Hepatocyte (in vitro differentiated cells): ENCODE data around the gene ZBTB42. TPM values are rescaled to one million over a fixed set of nuclear protein-coding genes. Genes with fewer than 3 reads are reported as not detected.

Source experiments
- DNase-seq: peaks from one replicate; pipeline ENCODE4 v3.0.0-alpha.2; 2016; ENCODE audit warnings: low spot score
- H2AFZ ChIP-seq: fragments of 200-600 bp; sonication (generic); 2 replicates; pipeline ENCODE4 v1.6.0; 2016; ENCODE audit warnings: antibody characterized with exemption, mild to moderate bottlenecking
- H3K27ac ChIP-seq: fragments of 200-600 bp; sonication (generic); 2 replicates; pipeline ENCODE4 v1.5.1; 2016; ENCODE audit warnings: mild to moderate bottlenecking
- H3K27me3 ChIP-seq: fragments of 200-600 bp; sonication (generic); 2 replicates; pipeline ENCODE4 v1.6.1; 2016
- H3K36me3 ChIP-seq: fragments of 200-600 bp; sonication (generic); replicated peaks from 2 replicates; pipeline ENCODE4 v1.5.1; 2016; ENCODE audit warnings: low read depth; ENCODE audit not compliant: insufficient read depth
- H3K4me1 ChIP-seq: fragments of 200-600 bp; sonication (generic); 2 replicates; pipeline ENCODE4 v1.5.1; 2016; ENCODE audit warnings: mild to moderate bottlenecking, moderate library complexity; ENCODE audit not compliant: insufficient read depth
- H3K4me2 ChIP-seq: fragments of 200-600 bp; sonication (generic); 2 replicates; pipeline ENCODE4 v1.6.0; 2016
- H3K4me3 ChIP-seq: fragments of 200-600 bp; sonication (generic); 2 replicates; pipeline ENCODE4 v1.5.1; 2016; ENCODE audit warnings: mild to moderate bottlenecking
- H3K79me2 ChIP-seq: fragments of 200-600 bp; sonication (generic); 2 replicates; pipeline ENCODE4 v1.6.0; 2017; ENCODE audit warnings: mild to moderate bottlenecking
- H3K9me2 ChIP-seq: fragments of 200-600 bp; sonication (generic); replicated peaks from 2 replicates; pipeline ENCODE4 v1.6.0; 2017; ENCODE audit warnings: mild to moderate bottlenecking; ENCODE audit not compliant: insufficient read depth
- H3K9me3 ChIP-seq: fragments of 200-600 bp; sonication (generic); 2 replicates; pipeline ENCODE4 v1.5.1; 2016; ENCODE audit warnings: low read depth, mild to moderate bottlenecking
- H4K20me1 ChIP-seq: fragments of 200-600 bp; sonication (generic); 2 replicates; pipeline ENCODE4 v1.6.0; 2016; ENCODE audit warnings: mild to moderate bottlenecking; ENCODE audit not compliant: insufficient read depth, poor library complexity, severe bottlenecking
- EZH2 ChIP-seq: fragments of 200-600 bp; sonication (generic); IDR thresholded peaks from 2 replicates; pipeline ENCODE4 v1.6.1; 2016; ENCODE audit warnings: antibody characterized with exemption, mild to moderate bottlenecking, borderline replicate concordance
- EZH2phosphoT487 ChIP-seq: fragments of 200-600 bp; sonication (generic); IDR thresholded peaks from one replicate; pipeline ENCODE4 v1.6.1; 2018; ENCODE audit warnings: antibody characterized with exemption, mild to moderate bottlenecking, low read depth, moderate library complexity; ENCODE audit not compliant: unreplicated experiment, severe bottlenecking
- WGBS: methylation state at CpG from one replicate; pipeline ENCODE4 v1.1.6; 2016; ENCODE audit warnings: low lambda C conversion rate; ENCODE audit errors: missing lambda C conversion rate; 5-methylcytosine and 5-hydroxymethylcytosine counted together
- polyA plus RNA-seq: library from polyadenylated mRNA; unstranded; fragments of >200 nt; fragmentation: Nextera tagmentation; extraction: Ambion mirVana; gene quantifications from 2 replicates; pipeline ENCODE4 v1.2.1, GENCODE V29; 2016
- total RNA-seq: library from RNA; depleted of rRNA; stranded (reverse); fragments of >200 nt; gene quantifications from 2 replicates; pipeline ENCODE4 v1.2.3, GENCODE V29; 2014
- TF ChIP-seq, protein P1 (sequence below): fragments of 200-600 bp; sonication (generic); IDR thresholded peaks from 2 replicates; pipeline ENCODE4 v1.5.1; 2016; ENCODE audit warnings: antibody characterized with exemption, mild to moderate bottlenecking; ENCODE audit not compliant: poor library complexity

Gene ZBTB42
- total and polyA plus RNA-seq, 2 experiments from 2014 or later = 3.6 to 8.6 TPM

DNA sequence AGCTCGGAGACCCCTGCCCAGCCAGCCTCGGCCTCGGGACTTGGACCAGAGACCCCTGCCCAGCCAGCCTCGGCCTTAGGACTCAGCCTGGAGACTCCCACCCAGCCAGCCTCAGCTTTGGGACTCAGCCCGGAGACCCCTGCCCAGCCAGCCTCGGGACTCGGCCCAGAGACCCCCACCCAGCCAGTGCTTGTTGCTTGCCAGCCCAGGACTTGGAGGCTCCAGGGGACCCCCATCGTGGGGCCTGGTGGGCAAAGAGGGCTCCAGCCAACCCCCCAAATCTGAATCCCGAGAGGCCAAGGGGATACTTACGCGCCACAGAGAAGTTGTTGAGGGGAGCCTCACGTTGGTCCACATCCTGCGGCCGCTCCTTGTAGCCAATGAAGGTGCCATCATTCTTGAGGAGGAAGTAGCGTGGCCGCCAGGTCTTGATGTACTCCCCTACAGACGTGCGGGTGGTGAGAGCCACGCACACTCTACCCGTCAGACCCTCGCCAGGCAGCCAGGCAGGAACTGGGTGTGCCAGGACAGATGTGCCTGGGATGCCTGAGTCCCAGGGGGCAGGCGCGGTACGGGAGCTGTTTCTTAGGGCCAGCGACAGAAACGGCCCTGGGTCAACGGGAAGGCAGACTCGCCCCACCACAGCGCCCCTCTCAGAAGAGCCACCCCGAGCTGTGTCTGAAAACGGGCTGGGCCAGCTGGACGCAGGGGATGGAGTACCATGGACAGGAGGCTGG lies 21.0 kb upstream of the ZBTB42 start:
- Histone ChIP-seq H3K4me3 (no peak overlapping the region), H3K27me3 (no peaks in the 10 kb centered on the region), H3K4me1 (no peaks in the 10 kb centered on the region), H3K27ac (no peak overlapping the region), H3K4me2 (no peak overlapping the region), H3K36me3 (no peaks in the 10 kb centered on the region), H4K20me1 (peaks cover 2% of the 10 kb centered on the region), H3K9me3 (no peaks in the 10 kb centered on the region), H2AFZ (no peak overlapping the region), H3K9me2 (no peaks in the 10 kb centered on the region), H3K79me2 (peaks cover 10% of the 10 kb centered on the region)
- WGBS = 97% methylated on average over 32 of the region's 32 CpGs
- no peak for DNase-seq
- TF ChIP-seq EZH2 = no peak
- TF ChIP-seq, protein P1, sequence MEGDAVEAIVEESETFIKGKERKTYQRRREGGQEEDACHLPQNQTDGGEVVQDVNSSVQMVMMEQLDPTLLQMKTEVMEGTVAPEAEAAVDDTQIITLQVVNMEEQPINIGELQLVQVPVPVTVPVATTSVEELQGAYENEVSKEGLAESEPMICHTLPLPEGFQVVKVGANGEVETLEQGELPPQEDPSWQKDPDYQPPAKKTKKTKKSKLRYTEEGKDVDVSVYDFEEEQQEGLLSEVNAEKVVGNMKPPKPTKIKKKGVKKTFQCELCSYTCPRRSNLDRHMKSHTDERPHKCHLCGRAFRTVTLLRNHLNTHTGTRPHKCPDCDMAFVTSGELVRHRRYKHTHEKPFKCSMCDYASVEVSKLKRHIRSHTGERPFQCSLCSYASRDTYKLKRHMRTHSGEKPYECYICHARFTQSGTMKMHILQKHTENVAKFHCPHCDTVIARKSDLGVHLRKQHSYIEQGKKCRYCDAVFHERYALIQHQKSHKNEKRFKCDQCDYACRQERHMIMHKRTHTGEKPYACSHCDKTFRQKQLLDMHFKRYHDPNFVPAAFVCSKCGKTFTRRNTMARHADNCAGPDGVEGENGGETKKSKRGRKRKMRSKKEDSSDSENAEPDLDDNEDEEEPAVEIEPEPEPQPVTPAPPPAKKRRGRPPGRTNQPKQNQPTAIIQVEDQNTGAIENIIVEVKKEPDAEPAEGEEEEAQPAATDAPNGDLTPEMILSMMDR = no peak
- no peak for TF ChIP-seq EZH2phosphoT487

DNA sequence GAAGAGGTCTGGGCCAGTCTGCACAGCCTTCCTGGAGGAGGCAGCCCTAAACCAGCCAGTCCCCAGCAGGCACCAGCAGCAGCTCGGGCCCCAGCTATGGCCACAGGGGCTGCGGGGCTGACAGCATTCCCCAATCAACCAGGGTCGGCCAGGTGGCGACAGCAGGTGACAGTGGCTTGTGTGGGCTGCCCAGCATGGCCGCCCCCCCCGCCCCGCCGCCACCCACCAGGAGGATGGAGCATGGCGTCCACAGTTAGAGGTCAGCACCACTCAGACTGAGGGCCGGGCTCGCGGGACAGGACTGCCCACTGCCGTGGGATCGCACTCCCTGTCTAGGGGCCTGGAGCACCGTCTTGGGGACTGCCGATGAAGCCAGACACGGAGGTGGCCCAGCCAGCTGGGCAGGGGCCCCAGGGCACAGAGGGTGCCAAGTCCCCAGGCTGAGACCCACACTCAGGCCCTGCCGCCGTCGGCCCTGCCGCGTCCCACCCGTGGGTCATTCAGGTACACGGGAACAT lies 20.3 kb upstream of the ZBTB42 start:
- Histone ChIP-seq H2AFZ (no peak overlapping the region), H3K79me2 (peaks cover 11% of the 10 kb centered on the region), H3K4me1 (no peaks in the 10 kb centered on the region), H3K27me3 (no peaks in the 10 kb centered on the region), H3K4me3 (no peak overlapping the region), H3K36me3 (no peaks in the 10 kb centered on the region), H3K4me2 (no peak overlapping the region), H4K20me1 (peaks cover 9% of the 10 kb centered on the region), H3K9me3 (no peaks in the 10 kb centered on the region), H3K9me2 (no peaks in the 10 kb centered on the region), H3K27ac (no peak overlapping the region)
- 95% methylated on average over 17 of the region's 24 CpGs for WGBS
- TF ChIP-seq EZH2phosphoT487 (no peak), EZH2 (no peak)
- DNase-seq = no peak

DNA sequence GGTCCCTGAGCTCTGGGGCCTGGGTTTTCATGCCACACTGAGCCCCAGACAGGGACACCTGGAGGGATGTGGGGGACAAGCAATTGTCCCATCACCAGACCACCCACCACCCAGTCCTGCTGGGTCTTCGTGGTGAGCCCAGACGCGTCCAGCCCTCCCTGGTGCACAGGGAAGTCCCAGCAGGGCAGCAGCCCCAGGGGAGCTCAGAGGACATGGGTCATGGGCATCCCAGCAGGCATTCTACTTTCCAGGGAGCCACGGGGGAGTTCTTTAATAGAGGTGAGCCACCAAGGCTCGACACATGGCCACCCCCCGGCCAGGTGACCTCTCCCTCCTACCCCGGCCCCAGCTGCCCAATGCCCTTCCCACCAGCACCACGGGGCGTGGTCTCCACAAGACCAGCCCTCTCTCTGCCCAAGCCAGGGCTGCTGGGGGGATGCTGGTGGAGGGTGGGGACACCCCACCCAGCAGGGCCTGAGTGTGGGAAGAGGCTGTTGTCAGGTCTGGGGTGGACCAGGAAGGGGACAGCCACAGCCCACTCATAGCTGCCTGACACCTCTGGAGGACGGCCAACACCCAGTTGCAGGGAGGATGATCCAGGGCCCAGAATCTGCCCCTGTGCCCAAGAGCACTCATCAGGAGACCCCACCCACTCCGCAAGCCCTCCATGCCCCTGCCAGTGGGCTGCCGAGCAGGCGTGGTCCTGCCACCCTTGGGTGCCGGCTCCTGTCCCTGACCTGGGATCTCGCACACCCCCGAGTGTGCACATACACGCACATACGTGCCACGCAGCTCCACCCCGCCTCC lies 19.4 kb upstream of the ZBTB42 start:
- Histone ChIP-seq H3K79me2 (peaks cover 14% of the 10 kb centered on the region), H3K9me3 (no peaks in the 10 kb centered on the region), H3K4me2 (no peak overlapping the region), H4K20me1 (peaks cover 12% of the 10 kb centered on the region), H3K9me2 (no peaks in the 10 kb centered on the region), H3K36me3 (no peaks in the 10 kb centered on the region), H3K27me3 (no peaks in the 10 kb centered on the region), H2AFZ (no peak overlapping the region), H3K4me1 (no peaks in the 10 kb centered on the region), H3K27ac (no peak overlapping the region), H3K4me3 (no peak overlapping the region)
- TF ChIP-seq EZH2phosphoT487 (no peak), EZH2 (no peak)
- TF ChIP-seq, protein P1 = no peak
- 95% methylated on average over 15 of the region's 20 CpGs for WGBS
- DNase-seq = no peak
